Measurements from ENCODE around the gene PCNX3. TPM values are rescaled to one million over a fixed set of nuclear protein-coding genes. Genes with fewer than 3 reads are reported as not detected.

The PCNX3 gene
- total and polyA plus RNA-seq, 2 of the 13 experiments (the other 11 are each of a cell fraction or from before 2014, with no cell fraction given): 16.2 to 23.0 TPM

DNA sequence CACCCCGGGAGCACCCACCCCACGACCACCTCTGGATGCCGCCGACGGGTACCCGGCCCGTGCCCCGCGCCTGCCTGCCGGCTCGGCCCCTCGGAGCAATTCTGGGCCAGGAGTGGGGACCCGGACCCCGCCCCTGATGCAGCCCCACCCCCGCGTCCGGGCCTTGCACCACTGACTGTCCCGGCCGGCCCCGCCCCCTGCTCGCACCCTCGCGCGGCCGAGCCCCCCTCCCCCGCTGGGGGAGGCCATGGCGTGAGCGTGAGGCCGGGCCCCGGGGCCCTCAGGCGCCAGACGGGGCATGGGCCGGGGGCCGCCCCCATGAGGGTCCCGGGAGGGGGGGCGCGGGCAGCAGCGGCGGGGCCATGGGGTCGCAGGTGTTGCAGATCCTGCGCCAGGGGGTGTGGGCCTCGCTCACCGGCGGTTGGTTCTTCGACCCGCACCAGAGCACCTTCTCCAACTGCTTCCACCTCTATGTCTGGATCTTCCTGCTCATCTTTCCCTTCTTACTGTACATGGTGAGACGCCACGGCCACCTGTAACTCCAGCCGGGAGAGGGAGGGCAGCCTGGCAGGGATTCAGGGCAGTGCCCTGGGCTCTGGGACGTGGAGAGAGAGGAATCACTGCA lies 486 bp downstream of the PCNX3 start (continued):
- TF ChIP-seq, protein P1, sequence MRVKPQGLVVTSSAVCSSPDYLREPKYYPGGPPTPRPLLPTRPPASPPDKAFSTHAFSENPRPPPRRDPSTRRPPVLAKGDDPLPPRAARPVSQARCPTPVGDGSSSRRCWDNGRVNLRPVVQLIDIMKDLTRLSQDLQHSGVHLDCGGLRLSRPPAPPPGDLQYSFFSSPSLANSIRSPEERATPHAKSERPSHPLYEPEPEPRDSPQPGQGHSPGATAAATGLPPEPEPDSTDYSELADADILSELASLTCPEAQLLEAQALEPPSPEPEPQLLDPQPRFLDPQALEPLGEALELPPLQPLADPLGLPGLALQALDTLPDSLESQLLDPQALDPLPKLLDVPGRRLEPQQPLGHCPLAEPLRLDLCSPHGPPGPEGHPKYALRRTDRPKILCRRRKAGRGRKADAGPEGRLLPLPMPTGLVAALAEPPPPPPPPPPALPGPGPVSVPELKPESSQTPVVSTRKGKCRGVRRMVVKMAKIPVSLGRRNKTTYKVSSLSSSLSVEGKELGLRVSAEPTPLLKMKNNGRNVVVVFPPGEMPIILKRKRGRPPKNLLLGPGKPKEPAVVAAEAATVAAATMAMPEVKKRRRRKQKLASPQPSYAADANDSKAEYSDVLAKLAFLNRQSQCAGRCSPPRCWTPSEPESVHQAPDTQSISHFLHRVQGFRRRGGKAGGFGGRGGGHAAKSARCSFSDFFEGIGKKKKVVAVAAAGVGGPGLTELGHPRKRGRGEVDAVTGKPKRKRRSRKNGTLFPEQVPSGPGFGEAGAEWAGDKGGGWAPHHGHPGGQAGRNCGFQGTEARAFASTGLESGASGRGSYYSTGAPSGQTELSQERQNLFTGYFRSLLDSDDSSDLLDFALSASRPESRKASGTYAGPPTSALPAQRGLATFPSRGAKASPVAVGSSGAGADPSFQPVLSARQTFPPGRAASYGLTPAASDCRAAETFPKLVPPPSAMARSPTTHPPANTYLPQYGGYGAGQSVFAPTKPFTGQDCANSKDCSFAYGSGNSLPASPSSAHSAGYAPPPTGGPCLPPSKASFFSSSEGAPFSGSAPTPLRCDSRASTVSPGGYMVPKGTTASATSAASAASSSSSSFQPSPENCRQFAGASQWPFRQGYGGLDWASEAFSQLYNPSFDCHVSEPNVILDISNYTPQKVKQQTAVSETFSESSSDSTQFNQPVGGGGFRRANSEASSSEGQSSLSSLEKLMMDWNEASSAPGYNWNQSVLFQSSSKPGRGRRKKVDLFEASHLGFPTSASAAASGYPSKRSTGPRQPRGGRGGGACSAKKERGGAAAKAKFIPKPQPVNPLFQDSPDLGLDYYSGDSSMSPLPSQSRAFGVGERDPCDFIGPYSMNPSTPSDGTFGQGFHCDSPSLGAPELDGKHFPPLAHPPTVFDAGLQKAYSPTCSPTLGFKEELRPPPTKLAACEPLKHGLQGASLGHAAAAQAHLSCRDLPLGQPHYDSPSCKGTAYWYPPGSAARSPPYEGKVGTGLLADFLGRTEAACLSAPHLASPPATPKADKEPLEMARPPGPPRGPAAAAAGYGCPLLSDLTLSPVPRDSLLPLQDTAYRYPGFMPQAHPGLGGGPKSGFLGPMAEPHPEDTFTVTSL (CRISPR knock-in tag; IDR thresholded peaks at IDR 0.05; ENCODE audit: borderline replicate concordance): no peak
- TF ChIP-seq ATF6 (CRISPR knock-in tag; conservative IDR thresholded peaks at IDR 0.05) (no peak), ZNF143 (CRISPR knock-in tag; IDR thresholded peaks at IDR 0.05) (no peak), KAT8 (CRISPR knock-in tag; IDR thresholded peaks at IDR 0.05) (no peak), ZC3H4 (CRISPR knock-in tag; IDR thresholded peaks at IDR 0.05; ENCODE audit: borderline replicate concordance) (no peak; the same call in 1 of the 2 replicates), DPF2 (CRISPR knock-in tag; IDR thresholded peaks at IDR 0.05; ENCODE audit: borderline replicate concordance, low read depth) (no peak), TBL1XR1 (IDR thresholded peaks at IDR 0.05; ENCODE audit: borderline replicate concordance, low read length, partially characterized antibody) (no peak), ZNF788 (CRISPR knock-in tag; IDR thresholded peaks at IDR 0.05; ENCODE audit: borderline replicate concordance) (0 out of 2 replicates have a peak, but pooled peaks have one; percentile 39), ATM (IDR thresholded peaks at IDR 0.05; ENCODE audit: borderline replicate concordance) (no peak), FOXJ3 (CRISPR knock-in tag; IDR thresholded peaks at IDR 0.05; ENCODE audit: borderline replicate concordance) (no peak), SMARCC2 (IDR thresholded peaks at IDR 0.05) (no peak), POLR2G (IDR thresholded peaks at IDR 0.05; ENCODE audit: low read depth, low read length) (peak; percentile 65), ZNF749 (CRISPR knock-in tag; IDR thresholded peaks at IDR 0.05; ENCODE audit: borderline replicate concordance) (0 out of 2 replicates have a peak, but pooled peaks have one; percentile 50), ELF3 (CRISPR knock-in tag; IDR thresholded peaks at IDR 0.05) (no peak), RARA (CRISPR knock-in tag; IDR thresholded peaks at IDR 0.05) (no peak; the same call in 1 of the 2 replicates), ZNF550 (CRISPR knock-in tag; IDR thresholded peaks at IDR 0.05; ENCODE audit: borderline replicate concordance) (no peak), ZFP1 (CRISPR knock-in tag; IDR thresholded peaks at IDR 0.05) (no peak), MYC (CRISPR knock-in tag; IDR thresholded peaks at IDR 0.05; ENCODE audit: borderline replicate concordance) (no peak; the same call in 1 of the 2 replicates), NFE2L1 (CRISPR knock-in tag; IDR thresholded peaks at IDR 0.05; ENCODE audit: borderline replicate concordance) (no peak), HOXA9 (CRISPR knock-in tag; IDR thresholded peaks at IDR 0.05; ENCODE audit: borderline replicate concordance) (no peak)
- TF ChIP-seq, protein P2, sequence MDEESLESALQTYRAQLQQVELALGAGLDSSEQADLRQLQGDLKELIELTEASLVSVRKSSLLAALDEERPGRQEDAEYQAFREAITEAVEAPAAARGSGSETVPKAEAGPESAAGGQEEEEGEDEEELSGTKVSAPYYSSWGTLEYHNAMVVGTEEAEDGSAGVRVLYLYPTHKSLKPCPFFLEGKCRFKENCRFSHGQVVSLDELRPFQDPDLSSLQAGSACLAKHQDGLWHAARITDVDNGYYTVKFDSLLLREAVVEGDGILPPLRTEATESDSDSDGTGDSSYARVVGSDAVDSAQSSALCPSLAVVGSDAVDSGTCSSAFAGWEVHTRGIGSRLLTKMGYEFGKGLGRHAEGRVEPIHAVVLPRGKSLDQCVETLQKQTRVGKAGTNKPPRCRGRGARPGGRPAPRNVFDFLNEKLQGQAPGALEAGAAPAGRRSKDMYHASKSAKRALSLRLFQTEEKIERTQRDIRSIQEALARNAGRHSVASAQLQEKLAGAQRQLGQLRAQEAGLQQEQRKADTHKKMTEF (CRISPR knock-in tag; IDR thresholded peaks at IDR 0.05): 0 out of 2 replicates have a peak, but pooled peaks have one; percentile 5
